ENCODE data around the gene CEMP1.
A peak's percentile ranks its signal among the peaks of the same experiment; 100 is the strongest.
"Not testable (repeated sequence)": the region's sequence is repeated elsewhere in the genome, so short reads cannot be mapped to it uniquely, and the experiment has no call there.

CEMP1 gene

DNA sequence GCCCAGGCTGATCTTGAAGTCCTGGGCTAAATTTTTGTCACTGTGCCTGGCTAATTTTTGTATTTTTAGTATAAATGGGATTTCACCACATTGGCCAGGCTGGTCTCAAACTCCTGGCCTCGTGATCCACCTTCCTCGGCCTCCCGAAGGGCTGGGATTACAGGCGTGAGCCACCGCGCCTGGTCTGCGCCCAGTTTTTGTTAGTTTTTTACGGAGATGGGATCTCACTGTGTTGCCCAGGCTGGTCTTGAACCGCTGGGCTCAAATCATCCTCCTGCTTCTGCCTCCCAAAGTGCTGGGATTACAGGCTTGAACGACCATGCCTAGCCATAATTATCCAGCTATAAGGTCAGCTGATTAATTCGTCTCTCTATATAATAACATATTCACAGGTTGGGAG is 2.7 kb upstream of the CEMP1 start:
- no peak overlapping the region for H3K4me3 ChIP-seq (ENCODE audit: low read length)
- no peak for DNase-seq (ENCODE audit: low read depth)
- TF ChIP-seq, protein P1, sequence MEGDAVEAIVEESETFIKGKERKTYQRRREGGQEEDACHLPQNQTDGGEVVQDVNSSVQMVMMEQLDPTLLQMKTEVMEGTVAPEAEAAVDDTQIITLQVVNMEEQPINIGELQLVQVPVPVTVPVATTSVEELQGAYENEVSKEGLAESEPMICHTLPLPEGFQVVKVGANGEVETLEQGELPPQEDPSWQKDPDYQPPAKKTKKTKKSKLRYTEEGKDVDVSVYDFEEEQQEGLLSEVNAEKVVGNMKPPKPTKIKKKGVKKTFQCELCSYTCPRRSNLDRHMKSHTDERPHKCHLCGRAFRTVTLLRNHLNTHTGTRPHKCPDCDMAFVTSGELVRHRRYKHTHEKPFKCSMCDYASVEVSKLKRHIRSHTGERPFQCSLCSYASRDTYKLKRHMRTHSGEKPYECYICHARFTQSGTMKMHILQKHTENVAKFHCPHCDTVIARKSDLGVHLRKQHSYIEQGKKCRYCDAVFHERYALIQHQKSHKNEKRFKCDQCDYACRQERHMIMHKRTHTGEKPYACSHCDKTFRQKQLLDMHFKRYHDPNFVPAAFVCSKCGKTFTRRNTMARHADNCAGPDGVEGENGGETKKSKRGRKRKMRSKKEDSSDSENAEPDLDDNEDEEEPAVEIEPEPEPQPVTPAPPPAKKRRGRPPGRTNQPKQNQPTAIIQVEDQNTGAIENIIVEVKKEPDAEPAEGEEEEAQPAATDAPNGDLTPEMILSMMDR (conservative IDR thresholded peaks at IDR 0.05; ENCODE audit: low read depth, low read length), result no peak

DNA sequence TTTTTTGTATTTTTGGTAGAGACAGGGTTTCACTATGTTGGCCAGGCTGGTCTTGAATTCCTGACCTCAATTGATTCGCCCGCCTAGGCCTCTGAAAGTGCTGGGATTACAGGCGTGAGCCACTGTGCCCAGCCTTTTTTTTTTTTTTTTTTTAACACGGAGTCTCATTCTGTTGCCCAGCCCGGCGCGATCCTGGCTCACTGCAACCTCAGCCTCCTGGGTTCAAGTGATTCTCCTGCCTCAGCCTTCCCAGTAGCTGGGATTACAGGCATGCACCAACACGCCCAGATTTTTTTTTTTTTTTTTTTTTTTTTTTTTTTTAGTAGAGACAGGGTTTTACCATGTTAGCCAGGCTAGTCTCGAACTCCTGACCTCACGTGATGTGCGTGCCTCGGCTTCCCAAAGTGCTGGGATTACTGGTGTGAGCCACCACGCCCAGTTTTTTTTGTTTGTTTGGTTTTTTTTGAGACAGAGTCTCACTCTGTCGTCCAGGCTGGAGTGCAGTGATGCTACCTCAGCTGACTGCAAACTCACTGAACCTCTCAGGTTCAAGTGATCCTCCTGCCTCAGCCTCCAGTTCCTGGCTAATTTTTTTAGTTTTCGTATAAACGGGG is 2.0 kb upstream of the CEMP1 start:
- not testable (repeated sequence) for DNase-seq (ENCODE audit: low read depth)
- peak overlapping the region; percentile 61 for H3K4me3 ChIP-seq (ENCODE audit: low read length)

DNA sequence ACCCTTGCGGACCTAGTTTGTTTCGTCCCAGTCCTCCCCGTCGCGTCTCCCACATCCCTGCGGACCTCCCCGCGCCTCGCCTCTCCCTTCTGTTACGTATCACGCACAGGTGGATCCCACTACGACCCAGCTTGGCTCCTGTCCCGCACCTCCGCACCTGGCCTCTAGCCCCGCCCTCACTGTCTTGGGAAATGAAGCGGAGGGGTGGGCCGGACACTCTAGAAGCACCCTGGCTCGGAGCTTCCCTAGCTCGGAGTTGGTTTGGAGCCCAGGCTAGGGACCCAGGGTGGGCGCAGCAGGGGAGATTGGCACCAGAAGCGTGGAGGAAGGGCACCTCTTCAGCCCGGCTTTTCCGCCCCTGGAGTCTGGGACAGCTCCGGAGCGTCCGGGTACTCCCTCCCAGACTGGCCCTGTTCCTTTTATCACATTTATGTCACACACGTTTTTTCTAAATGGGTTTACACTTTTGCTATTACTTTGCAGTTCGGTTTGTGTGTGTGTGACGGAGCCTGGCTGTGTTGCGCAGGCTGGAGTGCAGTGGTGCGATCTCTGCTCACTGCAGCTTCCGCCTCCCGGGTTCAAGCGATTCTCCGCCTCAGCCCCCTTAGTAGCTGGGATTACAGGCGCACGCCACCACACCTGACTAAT is 1.4 kb upstream of the CEMP1 start:
- DNase-seq (ENCODE audit: low read depth), result no peak
- H3K4me3 ChIP-seq (ENCODE audit: low read length), result peak overlapping the region; percentile 61
- TF ChIP-seq, protein P1 (conservative IDR thresholded peaks at IDR 0.05; ENCODE audit: low read depth, low read length), result no peak

DNA sequence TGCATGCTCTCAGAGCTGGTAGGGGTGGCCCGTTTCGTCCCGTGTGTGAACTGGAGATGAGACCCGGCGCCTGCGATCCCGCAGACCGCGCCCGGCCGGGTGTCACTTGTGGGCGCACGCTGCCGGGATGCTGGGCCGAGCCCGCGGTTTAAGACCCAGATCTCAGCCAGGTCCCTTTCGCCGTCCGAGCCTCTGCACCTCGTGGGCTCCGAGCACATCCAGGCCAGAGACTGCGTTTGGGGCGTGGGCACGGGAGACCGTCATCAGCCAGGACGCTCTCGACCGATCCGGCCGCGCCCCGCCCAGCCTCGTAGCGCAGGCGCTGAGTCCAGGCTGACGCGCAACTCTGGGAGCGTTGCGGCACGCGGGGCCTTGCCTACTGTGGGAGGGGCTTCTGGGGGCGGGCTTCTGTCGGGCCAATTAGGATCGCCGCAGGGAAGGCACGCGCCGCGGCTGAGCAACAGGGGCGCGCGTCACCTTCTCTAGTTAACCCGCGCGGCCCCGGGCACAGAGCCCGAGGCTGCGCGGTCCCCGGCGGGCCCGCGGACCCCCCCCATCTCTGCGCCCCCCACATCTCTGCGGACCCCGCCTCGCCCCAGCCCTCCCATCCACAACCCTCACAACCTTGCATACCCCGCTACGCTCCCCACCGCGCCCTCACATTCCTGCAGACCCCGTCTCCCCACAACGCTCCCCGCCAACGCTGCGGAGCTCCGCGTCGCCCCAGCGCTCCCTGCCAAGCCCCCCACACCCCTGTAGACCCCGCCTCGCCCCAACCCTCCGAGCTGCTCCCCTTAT is 687 bp upstream of the CEMP1 start:
- peak overlapping the region; percentile 61 for H3K4me3 ChIP-seq (ENCODE audit: low read length)
- TF ChIP-seq, protein P1 (conservative IDR thresholded peaks at IDR 0.05; ENCODE audit: low read depth, low read length), result no peak
- DNase-seq (ENCODE audit: low read depth), result peak; percentile 85

DNA sequence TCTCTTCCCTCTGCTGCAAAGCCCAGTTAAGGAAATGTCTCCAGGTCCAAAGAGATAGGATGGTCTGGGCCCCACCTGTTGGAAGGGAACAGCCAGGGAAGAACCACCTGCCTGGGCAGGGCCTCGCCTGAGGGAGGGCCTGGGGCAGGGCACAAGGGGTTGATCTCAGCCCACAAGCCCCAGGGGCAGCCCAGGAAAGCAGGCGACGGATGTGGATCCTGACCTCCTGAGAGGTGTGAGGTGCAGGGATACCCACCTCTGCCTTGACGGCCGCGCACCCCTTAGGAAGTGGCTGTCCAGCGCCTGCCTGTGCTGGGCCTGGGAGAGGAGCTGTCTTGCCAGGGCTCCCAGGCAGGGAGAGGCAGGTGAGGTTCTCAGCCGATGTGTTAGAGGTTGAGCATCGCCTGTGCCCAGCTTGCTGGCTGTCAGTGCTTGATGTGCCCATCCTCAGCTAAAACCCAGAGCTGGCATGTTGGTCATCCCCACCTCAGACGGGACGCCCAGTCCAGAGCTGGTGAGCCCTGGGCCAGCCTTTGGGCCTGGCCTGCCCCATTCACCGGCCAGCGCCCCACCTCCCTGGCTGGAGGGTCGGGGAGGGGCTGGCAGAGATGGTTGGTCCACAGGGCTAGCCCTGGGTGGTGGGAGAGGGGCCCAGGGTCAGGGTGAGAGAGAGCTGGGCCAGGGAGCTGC is 434 bp downstream of the CEMP1 start:
- TF ChIP-seq, protein P1 (conservative IDR thresholded peaks at IDR 0.05; ENCODE audit: low read depth, low read length), result no peak
- no peak for DNase-seq (ENCODE audit: low read depth)
- H3K4me3 ChIP-seq (ENCODE audit: low read length), result no peak overlapping the region

DNA sequence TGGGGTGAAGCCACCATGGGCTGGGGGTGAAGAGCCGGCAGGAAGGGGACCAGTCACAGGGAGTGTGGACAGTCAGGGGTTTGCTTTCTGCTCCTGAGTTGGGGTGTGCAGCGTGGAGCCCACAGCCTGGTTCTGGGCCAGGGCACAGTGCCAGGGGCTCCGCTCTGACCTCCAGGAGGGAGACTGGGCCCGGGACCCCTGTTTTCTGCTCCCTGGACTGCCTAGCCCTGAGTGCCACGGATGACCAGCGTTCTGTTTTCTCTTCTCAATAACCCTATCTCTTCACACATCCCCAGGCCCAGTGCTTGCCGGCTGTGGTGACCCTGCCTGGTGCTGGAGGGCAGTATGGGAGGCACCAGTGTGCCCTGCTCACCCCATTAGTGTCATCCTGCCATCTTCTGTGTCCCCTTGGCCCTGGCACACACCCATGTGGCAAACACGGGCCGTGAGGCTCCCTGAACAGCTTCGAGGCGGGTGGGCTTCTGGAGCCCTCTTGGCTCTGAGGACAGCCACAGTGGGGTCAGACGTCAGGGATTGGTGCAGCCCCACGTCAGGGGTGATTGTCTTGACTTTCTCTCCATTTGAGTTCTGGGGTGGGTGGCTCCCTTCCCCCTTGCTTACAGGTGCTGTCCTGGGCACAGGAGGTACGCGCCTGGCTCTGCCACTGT is 1.1 kb downstream of the CEMP1 start:
- DNase-seq (ENCODE audit: low read depth), result no peak
- no peak overlapping the region for H3K4me3 ChIP-seq (ENCODE audit: low read length)
- TF ChIP-seq, protein P1 (conservative IDR thresholded peaks at IDR 0.05; ENCODE audit: low read depth, low read length), result no peak
